ENCODE measurements around the gene ST8SIA5. TPM values are rescaled to one million over a fixed set of nuclear protein-coding genes. Genes with fewer than 3 reads are reported as not detected.

Gene ST8SIA5
- polyA plus RNA-seq, 3 donors, result not detected

DNA sequence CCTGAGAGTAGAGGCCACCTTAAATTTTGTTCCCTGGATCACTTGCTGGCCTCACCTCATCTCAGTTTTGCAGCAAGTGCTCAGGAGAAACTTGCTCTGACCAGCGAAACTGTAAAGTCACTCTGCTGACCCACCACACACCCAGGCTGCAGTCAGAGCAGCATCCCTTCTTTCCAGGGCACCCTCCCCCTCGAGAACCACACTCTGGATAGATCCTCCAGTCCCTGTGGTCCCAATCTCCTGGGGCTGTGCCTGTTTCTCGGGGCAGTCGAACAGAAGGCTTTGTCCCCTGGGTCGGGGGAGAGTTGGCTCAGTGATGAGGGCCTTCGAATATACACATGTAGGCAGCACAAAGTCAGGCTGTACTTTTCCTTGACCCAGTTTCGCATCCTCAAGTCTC lies 18.4 kb downstream of the ST8SIA5 start:
- Histone ChIP-seq H3K9me3 (replicated peaks in 1 of 2; ENCODE audit: control insufficient read depth in 1 of 2, insufficient read depth in 1 of 2, low read length in 2 of 2) (no peaks in the 10 kb centered on the region), H3K27ac (ENCODE audit: low read depth in 1 of 2, low read length in 2 of 2) (no peak overlapping the region), H3K27me3 (ENCODE audit: control insufficient read depth in 2 of 2, insufficient read depth in 2 of 2, low read length in 2 of 2) (no peaks in the 10 kb centered on the region), H3K4me1 (ENCODE audit: control insufficient read depth in 1 of 2, insufficient read depth in 2 of 2, low read length in 2 of 2) (no peaks in the 10 kb centered on the region), H2AFZ (ENCODE audit: insufficient read depth, low read depth, low read length, poor library complexity, severe bottlenecking) (no peak overlapping the region), H3K4me2 (replicated peaks; ENCODE audit: extremely low read depth, low read length, poor library complexity, severe bottlenecking) (no peak overlapping the region), H3K79me2 (ENCODE audit: insufficient read depth, low read length) (no peaks in the 10 kb centered on the region), H3K9ac (ENCODE audit: insufficient read depth, low read length, poor library complexity, severe bottlenecking) (no peak overlapping the region), H3K36me3 (replicated peaks in 1 of 2; ENCODE audit: control insufficient read depth in 1 of 2, insufficient read depth in 2 of 2, low read length in 2 of 2) (no peaks in the 10 kb centered on the region), H4K20me1 (ENCODE audit: insufficient read depth, low read length) (no peaks in the 10 kb centered on the region), H3K4me3 (replicated peaks in 1 of 3; ENCODE audit: low read depth in 2 of 3, low read length in 3 of 3) (no peak overlapping the region)
- no peak for DNase-seq
- intact Hi-C loops (cut with micrococcal nuclease), result no loop called here
- Mint-ChIP-seq H3K27me3 (ENCODE audit: low read depth in 3 of 3) (peaks cover 4 to 8% (median 8%) of the 10 kb centered on the region in 3 donors), H3K27ac (no peak overlapping the region), H3K4me3 (no peak overlapping the region), H3K9me3 (peaks cover 3 to 12% (median 7%) of the 10 kb centered on the region in 7 donors), H3K36me3 (no peaks in the 10 kb centered on the region), H3K4me1 (no peaks in the 10 kb centered on the region)
- WGBS (ENCODE audit: insufficient coverage), result 87% methylated on average over 3 of the region's 7 CpGs
- TF ChIP-seq CTCF (IDR thresholded peaks at IDR 0.05), result no peak

- Histone ChIP-seq H3K4me2 (replicated peaks; ENCODE audit: extremely low read depth, low read length, poor library complexity, severe bottlenecking) (no peak overlapping the region), H4K20me1 (ENCODE audit: insufficient read depth, low read length) (no peaks in the 10 kb centered on the region), H3K9me3 (replicated peaks in 1 of 2; ENCODE audit: control insufficient read depth in 1 of 2, insufficient read depth in 1 of 2, low read length in 2 of 2) (peaks cover 0 to 5% of the 10 kb centered on the region in 2 donors), H3K79me2 (ENCODE audit: insufficient read depth, low read length) (no peaks in the 10 kb centered on the region), H3K27ac (ENCODE audit: low read depth in 1 of 2, low read length in 2 of 2) (no peak overlapping the region), H3K9ac (ENCODE audit: insufficient read depth, low read length, poor library complexity, severe bottlenecking) (no peak overlapping the region), H3K4me1 (ENCODE audit: control insufficient read depth in 1 of 2, insufficient read depth in 2 of 2, low read length in 2 of 2) (no peaks in the 10 kb centered on the region), H3K36me3 (replicated peaks in 1 of 2; ENCODE audit: control insufficient read depth in 1 of 2, insufficient read depth in 2 of 2, low read length in 2 of 2) (no peaks in the 10 kb centered on the region), H2AFZ (ENCODE audit: insufficient read depth, low read depth, low read length, poor library complexity, severe bottlenecking) (no peak overlapping the region), H3K4me3 (replicated peaks in 1 of 3; ENCODE audit: low read depth in 2 of 3, low read length in 3 of 3) (no peak overlapping the region), H3K27me3 (ENCODE audit: control insufficient read depth in 2 of 2, insufficient read depth in 2 of 2, low read length in 2 of 2) (no peaks in the 10 kb centered on the region)
- intact Hi-C loops (cut with micrococcal nuclease), result no loop called here
- H3K27me3 Mint-ChIP-seq (ENCODE audit: low read depth in 3 of 3), result peaks cover 1 to 8% (median 4%) of the 10 kb centered on the region in 3 donors
- peaks cover 3 to 12% (median 5%) of the 10 kb centered on the region in 7 donors for H3K9me3 Mint-ChIP-seq
- no peak for DNase-seq
- no peak overlapping the region for H3K4me3 Mint-ChIP-seq
- H3K27ac Mint-ChIP-seq, result no peak overlapping the region
- no peaks in the 10 kb centered on the region for H3K4me1 Mint-ChIP-seq
- 94% methylated on average over 3 of the region's 4 CpGs for WGBS (ENCODE audit: insufficient coverage)
- no peaks in the 10 kb centered on the region for H3K36me3 Mint-ChIP-seq
- no peak for TF ChIP-seq CTCF (IDR thresholded peaks at IDR 0.05)
Measured at GRCh38 chr18:46736736-46737135, 20.1 kb downstream of the ST8SIA5 start.

Data from CD14-positive monocyte (primary cell).